NT2/D1 (cell line): Measurements from ENCODE around the gene FAR2.
A peak's percentile ranks its signal among the peaks of the same experiment; 100 is the strongest.

Experiments
- DNase-seq: peaks from one replicate; pipeline ENCODE4 v3.0.0-alpha.2; 2011; ENCODE audit warnings: low read depth, low spot score
- H3K27me3 ChIP-seq: 2 replicates; pipeline ENCODE4 v1.6.0; 2011; ENCODE audit warnings: mild to moderate bottlenecking; ENCODE audit not compliant: insufficient read length, insufficient read depth
- H3K36me3 ChIP-seq: 2 replicates; pipeline ENCODE4 v1.6.1; 2011; ENCODE audit warnings: mild to moderate bottlenecking, low read length, mixed read lengths; ENCODE audit not compliant: insufficient read depth, insufficient read length
- H3K4me1 ChIP-seq: 2 replicates; pipeline ENCODE4 v1.5.1; 2011; ENCODE audit not compliant: insufficient read depth, insufficient read length
- H3K4me3 ChIP-seq: 2 replicates; pipeline ENCODE4 v1.5.1; 2011; ENCODE audit warnings: low read depth; ENCODE audit not compliant: insufficient read length
- H3K9ac ChIP-seq: 2 replicates; pipeline ENCODE4 v1.6.0; 2011; ENCODE audit warnings: low read depth; ENCODE audit not compliant: insufficient read length
- H3K9me3 ChIP-seq: 2 replicates; pipeline ENCODE4 v1.5.1; 2011; ENCODE audit warnings: mild to moderate bottlenecking, low read length; ENCODE audit not compliant: insufficient read depth
- SUZ12 ChIP-seq: IDR thresholded peaks from 2 replicates; pipeline ENCODE4 v1.6.1; 2011; ENCODE audit not compliant: insufficient read length, insufficient read depth; ENCODE audit errors: extremely low read depth
- YY1 ChIP-seq: IDR thresholded peaks from 2 replicates; pipeline ENCODE4 v1.6.1; 2011; ENCODE audit not compliant: insufficient read length, insufficient read depth
- ZNF274 ChIP-seq: IDR thresholded peaks from 2 replicates; pipeline ENCODE4 v1.6.1; 2011; ENCODE audit warnings: mild to moderate bottlenecking, low read depth, low read length

FAR2 gene

GRCh38 chr12:29198901-29199300, 49.8 kb downstream of the FAR2 start:
- Histone ChIP-seq H3K9ac (no peak overlapping the region), H3K9me3 (no peaks in the 10 kb centered on the region), H3K4me1 (no peaks in the 10 kb centered on the region), H3K27me3 (no peaks in the 10 kb centered on the region), H3K4me3 (no peak overlapping the region), H3K36me3 (no peaks in the 10 kb centered on the region)
- DNase-seq, result no peak
- TF ChIP-seq ZNF274 (no peak), YY1 (no peak), SUZ12 (no peak)

DNA sequence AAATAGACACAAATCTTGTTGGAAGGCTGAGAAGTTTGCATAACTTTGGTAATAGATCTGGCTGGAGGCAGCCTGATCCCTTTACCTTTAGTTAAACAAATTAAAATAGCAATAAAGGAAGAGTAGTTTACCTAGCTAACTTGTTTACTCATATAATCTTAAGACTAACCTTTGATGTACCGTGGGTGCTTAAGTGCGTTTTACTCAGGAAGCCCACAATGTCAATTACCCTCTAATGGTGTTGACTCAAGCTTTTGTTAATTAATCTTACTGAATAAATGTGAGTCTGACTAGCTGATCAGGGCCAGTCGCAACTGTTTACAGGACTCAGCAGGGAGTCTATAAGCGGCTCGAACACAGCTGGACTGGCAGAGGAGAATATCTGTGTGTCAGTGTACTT, 51.5 kb downstream of the FAR2 start:
- no peak for TF ChIP-seq SUZ12
- TF ChIP-seq ZNF274, result no peak
- TF ChIP-seq YY1, result no peak
- Histone ChIP-seq H3K36me3 (no peaks in the 10 kb centered on the region), H3K27me3 (no peaks in the 10 kb centered on the region), H3K9me3 (no peaks in the 10 kb centered on the region), H3K4me1 (no peaks in the 10 kb centered on the region), H3K9ac (no peak overlapping the region), H3K4me3 (no peak overlapping the region)
- DNase-seq, result peak; percentile 18

DNA sequence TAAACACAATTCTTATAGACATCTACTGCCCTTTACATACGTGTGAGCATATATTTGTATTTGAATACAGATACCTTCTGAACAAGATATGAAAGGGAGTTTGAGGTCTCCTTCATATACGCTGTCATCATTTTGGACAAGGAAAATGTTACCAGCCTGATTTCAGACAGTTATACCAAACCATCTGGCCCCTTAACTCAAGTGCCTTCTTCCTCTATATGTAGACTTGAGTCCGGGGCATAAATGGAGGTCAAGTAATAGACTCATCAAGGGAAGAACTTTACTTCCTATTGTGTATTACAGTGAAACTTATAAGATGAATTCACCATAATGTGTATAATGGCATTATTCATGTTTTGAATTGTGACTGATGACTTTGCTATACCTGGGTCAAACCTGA, 52.2 kb downstream of the FAR2 start:
- H3K4me3 ChIP-seq, result no peak overlapping the region
- no peak overlapping the region for H3K9ac ChIP-seq
- no peaks in the 10 kb centered on the region for H3K4me1 ChIP-seq
- TF ChIP-seq ZNF274 (no peak), YY1 (no peak), SUZ12 (no peak)
- no peaks in the 10 kb centered on the region for H3K36me3 ChIP-seq
- H3K27me3 ChIP-seq, result no peaks in the 10 kb centered on the region
- DNase-seq, result no peak
- no peaks in the 10 kb centered on the region for H3K9me3 ChIP-seq

- no peak for TF ChIP-seq YY1
- no peak for TF ChIP-seq SUZ12
- no peak for TF ChIP-seq ZNF274
- H3K27me3 ChIP-seq, result no peaks in the 10 kb centered on the region
- H3K4me1 ChIP-seq, result no peaks in the 10 kb centered on the region
- DNase-seq, result no peak
- no peaks in the 10 kb centered on the region for H3K9me3 ChIP-seq
- no peaks in the 10 kb centered on the region for H3K36me3 ChIP-seq
- H3K4me3 ChIP-seq, result no peak overlapping the region
- H3K9ac ChIP-seq, result no peak overlapping the region
Observed at GRCh38 chr12:29201746-29202145, 52.7 kb downstream of the FAR2 start.

DNA sequence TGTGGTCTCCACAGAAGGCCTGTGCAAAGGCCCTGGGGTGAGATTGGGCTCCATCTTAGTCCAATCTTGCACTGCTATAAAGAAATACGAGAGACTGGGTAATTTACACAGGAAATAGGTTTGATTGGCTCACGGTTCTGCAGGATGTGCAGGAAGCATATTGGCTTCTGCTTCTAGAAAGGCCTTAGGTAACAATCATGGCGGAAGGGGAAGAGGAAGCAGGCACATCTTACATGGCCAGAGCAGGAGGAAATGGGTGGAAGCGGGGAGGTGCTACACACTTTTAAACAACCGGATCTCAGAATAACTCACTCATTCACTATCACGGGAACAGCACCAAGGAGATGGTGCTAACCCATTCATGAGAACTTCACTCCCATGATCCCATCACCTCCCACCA, 55.4 kb downstream of the FAR2 start:
- H3K4me1 ChIP-seq, result no peaks in the 10 kb centered on the region
- H3K9ac ChIP-seq, result no peak overlapping the region
- no peak overlapping the region for H3K4me3 ChIP-seq
- no peaks in the 10 kb centered on the region for H3K36me3 ChIP-seq
- TF ChIP-seq ZNF274, result no peak
- no peak for TF ChIP-seq SUZ12
- TF ChIP-seq YY1, result no peak
- H3K27me3 ChIP-seq, result no peaks in the 10 kb centered on the region
- no peak for DNase-seq
- no peaks in the 10 kb centered on the region for H3K9me3 ChIP-seq

GRCh38 chr12:29207120-29207519, 58.0 kb downstream of the FAR2 start:
- DNase-seq, result no peak
- H3K9ac ChIP-seq, result no peak overlapping the region

GRCh38 chr12:29208060-29208459, 59.0 kb downstream of the FAR2 start:
- H3K4me3 ChIP-seq, result no peak overlapping the region
- H3K9ac ChIP-seq, result no peak overlapping the region
- no peak for TF ChIP-seq YY1
- no peak for TF ChIP-seq SUZ12
- no peak for TF ChIP-seq ZNF274
- H3K27me3 ChIP-seq, result no peaks in the 10 kb centered on the region
- DNase-seq, result no peak
- H3K36me3 ChIP-seq, result no peaks in the 10 kb centered on the region
- no peaks in the 10 kb centered on the region for H3K4me1 ChIP-seq
- no peaks in the 10 kb centered on the region for H3K9me3 ChIP-seq

More at GRCh38 chr12:29207120-29207519, 58.0 kb downstream of the FAR2 start:
- H3K27me3 ChIP-seq, result no peaks in the 10 kb centered on the region
- no peak for TF ChIP-seq YY1
- no peak for TF ChIP-seq ZNF274
- no peak for TF ChIP-seq SUZ12
- H3K9me3 ChIP-seq, result no peaks in the 10 kb centered on the region
- no peaks in the 10 kb centered on the region for H3K36me3 ChIP-seq
- no peak overlapping the region for H3K4me3 ChIP-seq
- H3K4me1 ChIP-seq, result no peaks in the 10 kb centered on the region
